GM12801 (cell line): ENCODE measurements around the gene ANKRD11.

Source experiments
- TF ChIP-seq, protein P1 (sequence below): IDR thresholded peaks from one replicate; pipeline ENCODE4 v1.5.1; 2011; ENCODE audit warnings: control low read depth; ENCODE audit not compliant: insufficient read length; ENCODE audit errors: extremely low read depth

The ANKRD11 gene

DNA sequence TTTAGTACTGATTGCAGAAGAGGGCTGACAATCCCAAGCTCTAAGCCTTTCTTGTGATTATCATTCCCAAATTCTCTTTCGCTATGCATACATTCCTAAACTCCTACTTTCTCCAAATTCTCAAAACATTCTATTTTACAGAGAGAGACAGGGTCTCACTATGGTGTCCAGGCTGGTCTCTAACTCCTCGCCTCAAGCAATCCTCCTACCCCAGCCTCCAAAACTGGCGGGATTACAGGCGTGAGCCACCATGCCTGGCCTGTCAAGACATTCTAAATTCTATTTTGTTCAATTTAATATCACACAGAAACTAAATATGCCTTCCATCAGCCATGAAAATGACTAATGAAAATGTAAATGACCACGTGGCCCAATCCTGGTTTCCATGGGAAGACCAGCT lies 39.8 kb downstream of the ANKRD11 start:
- TF ChIP-seq, protein P1, sequence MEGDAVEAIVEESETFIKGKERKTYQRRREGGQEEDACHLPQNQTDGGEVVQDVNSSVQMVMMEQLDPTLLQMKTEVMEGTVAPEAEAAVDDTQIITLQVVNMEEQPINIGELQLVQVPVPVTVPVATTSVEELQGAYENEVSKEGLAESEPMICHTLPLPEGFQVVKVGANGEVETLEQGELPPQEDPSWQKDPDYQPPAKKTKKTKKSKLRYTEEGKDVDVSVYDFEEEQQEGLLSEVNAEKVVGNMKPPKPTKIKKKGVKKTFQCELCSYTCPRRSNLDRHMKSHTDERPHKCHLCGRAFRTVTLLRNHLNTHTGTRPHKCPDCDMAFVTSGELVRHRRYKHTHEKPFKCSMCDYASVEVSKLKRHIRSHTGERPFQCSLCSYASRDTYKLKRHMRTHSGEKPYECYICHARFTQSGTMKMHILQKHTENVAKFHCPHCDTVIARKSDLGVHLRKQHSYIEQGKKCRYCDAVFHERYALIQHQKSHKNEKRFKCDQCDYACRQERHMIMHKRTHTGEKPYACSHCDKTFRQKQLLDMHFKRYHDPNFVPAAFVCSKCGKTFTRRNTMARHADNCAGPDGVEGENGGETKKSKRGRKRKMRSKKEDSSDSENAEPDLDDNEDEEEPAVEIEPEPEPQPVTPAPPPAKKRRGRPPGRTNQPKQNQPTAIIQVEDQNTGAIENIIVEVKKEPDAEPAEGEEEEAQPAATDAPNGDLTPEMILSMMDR, result no peak

DNA sequence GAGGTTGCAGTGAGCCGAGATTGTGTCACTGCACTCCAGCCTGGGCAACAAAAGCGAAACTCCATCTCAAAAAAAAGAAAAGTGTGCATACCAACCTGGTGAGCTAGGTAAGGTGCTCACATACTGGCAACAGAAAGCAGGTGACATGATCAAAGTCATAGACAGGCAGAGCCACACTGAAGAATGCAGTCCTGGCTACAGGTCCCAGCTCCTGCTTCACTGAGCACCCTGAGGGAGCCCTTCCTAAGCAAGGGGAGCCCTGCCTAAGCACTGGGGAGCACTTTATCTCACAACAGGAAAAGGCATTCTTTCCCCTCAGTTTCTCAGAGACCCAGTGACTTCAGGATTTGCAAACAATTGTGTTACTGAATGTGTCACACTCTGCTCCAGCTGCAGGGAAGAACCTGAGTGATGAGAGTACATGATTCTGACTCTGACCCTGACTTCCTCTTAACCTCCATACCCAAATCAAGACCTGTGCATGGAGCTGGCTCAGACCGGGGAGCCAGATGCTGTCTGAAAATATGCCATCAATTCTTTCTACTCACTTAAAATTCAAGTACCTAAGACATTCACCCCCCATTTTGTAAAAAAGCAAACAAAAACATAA lies 40.5 kb downstream of the ANKRD11 start:
- TF ChIP-seq, protein P1, result no peak

DNA sequence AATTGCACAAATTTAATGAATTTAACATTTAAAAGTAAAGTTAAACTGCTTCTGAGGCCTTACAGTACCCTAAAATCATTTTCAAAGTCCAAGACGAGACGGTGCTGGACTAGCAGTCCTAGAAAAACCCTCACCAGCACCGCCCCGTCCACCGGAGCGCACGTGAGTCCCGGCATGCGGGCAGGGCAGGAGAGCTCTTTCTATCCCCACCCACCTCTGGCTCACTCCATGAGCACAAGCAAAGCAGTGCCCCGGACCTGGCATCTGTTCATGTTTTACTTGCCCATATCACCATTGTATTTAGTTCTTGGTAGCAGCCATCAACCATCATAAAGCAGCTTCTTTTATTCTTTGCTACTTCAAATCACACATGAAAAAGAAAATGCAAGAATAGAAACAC lies 41.7 kb downstream of the ANKRD11 start:
- TF ChIP-seq, protein P1, result no peak

DNA sequence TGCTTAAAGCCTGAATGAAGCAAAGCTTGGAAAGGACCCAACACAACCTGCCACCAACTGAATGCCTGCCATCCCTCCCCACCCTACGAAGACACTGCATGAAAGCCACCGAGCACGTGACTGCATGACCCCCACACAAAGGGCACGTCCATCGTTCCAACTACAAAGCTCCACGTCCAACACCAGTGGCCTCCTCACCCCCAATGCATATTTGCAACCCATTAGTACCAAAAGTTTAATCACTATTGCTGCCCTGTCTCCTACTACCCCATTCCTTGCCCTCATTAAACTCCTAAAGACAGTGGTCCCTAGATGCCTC lies 43.4 kb downstream of the ANKRD11 start:
- TF ChIP-seq, protein P1, result no peak

DNA sequence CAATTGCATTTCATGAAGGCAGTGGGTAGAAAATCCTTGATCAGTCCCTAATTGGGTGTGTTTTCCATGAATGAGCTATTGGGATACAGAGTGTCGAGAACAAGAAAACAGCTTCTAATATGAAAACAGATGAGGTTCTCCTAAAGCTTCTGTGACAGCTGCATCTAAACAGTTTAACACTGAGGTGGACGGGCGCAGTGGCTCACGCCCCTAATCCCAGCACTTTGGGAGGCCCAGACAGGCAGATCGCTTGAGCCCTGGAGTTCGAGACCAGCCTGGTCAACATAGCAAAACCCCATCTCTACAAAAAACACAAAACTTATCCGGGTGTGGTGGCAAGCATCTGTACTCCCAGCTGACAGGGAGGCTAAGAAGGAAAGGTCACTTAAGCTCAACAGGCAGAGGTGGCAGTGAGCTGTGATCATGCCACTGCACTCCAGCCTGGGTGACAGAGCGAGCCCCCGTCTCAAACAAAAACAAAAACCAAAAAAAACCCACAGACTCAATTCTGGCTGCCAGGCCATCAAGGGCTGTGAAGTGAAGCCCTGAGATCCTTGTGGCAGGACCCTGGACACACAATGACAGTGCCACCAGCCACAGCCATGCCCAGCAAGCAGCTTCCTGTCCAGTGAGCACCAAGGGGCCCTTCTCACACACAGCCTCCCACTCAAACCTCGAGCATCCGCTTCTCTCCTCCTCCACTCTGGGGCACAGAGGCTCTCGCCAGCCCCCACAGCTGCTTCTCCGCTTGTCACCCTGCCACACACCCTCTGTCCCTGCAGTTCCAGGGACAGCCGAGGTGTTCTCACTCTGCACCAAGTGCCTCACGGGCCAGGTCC lies 44.0 kb downstream of the ANKRD11 start:
- TF ChIP-seq, protein P1, result no peak

DNA sequence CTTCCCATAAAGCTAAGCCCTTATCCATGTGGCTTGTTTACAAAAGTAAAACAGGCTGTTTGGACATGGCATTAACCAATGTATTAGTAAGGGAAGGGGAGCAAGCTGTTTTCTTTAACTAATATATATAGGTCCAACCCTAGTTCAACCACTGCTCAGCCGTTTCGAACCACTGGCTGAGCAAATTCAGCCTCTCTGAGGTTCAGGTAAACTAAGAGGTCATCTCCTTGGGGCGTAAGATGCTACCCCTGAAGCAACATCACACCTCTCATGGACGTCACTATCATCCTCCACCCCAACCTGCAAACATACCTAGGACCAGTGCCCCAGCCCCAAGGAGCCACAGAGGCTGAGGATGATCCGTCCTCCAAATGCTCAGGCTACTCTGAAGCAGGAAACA lies 45.2 kb downstream of the ANKRD11 start:
- TF ChIP-seq, protein P1, result no peak

DNA sequence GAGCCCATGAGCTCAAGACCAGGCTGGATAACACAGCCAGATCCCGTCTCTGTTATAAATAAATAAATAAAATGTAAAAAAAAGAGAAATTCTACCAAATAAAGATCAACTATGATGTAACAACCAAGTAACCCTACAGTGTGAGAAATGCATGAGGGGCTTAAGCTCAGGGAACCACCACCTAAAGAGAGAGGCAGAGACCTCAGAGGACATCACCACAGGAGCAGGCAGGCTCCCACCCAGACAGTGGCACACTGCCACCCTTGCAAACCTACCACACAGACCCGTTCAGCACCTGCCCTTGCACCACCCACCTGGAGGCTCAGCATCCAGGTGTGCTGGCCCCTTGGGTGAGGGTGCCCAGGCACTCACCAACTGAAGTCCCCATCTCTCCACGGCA lies 45.6 kb downstream of the ANKRD11 start:
- TF ChIP-seq, protein P1, result no peak
